HCT116 (cell line): Measurements from ENCODE around the gene NUDT2. TPM values are rescaled to one million over a fixed set of nuclear protein-coding genes. Genes with fewer than 3 reads are reported as not detected.
"Not testable (repeated sequence)": the region's sequence is repeated elsewhere in the genome, so short reads cannot be mapped to it uniquely, and the experiment has no call there.

Experiments
- ATAC-seq: fragments of 200-7000 bp; cut with Tn5 transposase; 2 replicates; pipeline ENCODE4 v1.9.1; 2020; ENCODE audit warnings: mild to moderate bottlenecking, moderate library complexity
- BruUV-seq: library from RNA; stranded (reverse); fragments of 400-500 nt; replicated peaks from 2 replicates; lab custom pipeline; 2021; lab: Mats Ljungman, UMichigan
- CTCF ChIA-PET: fragments of 300-600 bp; sonication (Branson Sonifier 250); formaldehyde crosslinking; loops from one replicate; lab custom pipeline; 2021; ENCODE audit warnings: antibody characterized with exemption; lab: Charles Lee
- POLR2A ChIA-PET: fragments of 300-600, 350-600 bp; sonication (Branson Sonifier 250); formaldehyde crosslinking; loops from one replicate; lab custom pipeline; 2021; ENCODE audit warnings: antibody characterized with exemption; lab: Charles Lee
- RAD21 ChIA-PET, 2 experiments: fragments of 300-600 bp; sonication (Branson Sonifier 250); formaldehyde crosslinking; loops; one replicate each; lab custom pipeline; 2023; ENCODE audit warnings: low total read pairs in 2 of 2; ENCODE audit not compliant: uncharacterized antibody in 2 of 2, unreplicated experiment in 2 of 2, low non-redundant PET in 1 of 2; lab: Charles Lee
- DNase-seq: peaks from one replicate; pipeline ENCODE4 v3.0.0-alpha.2; 2010; ENCODE audit warnings: low read depth, low spot score
- H2AFZ ChIP-seq: fragments of 200-600 bp; shearing (Covaris generic), sonication (generic); 2 replicates; pipeline ENCODE4 v1.6.1; 2017; ENCODE audit warnings: low read depth, mixed run types, mixed read lengths, antibody characterized with exemption, low read length; ENCODE audit not compliant: poor library complexity, severe bottlenecking
- H3K27ac ChIP-seq: 2 replicates; pipeline ENCODE4 v1.5.1; 2012; ENCODE audit warnings: low read depth, low read length
- H3K27me3 ChIP-seq: fragments of 200-600 bp; sonication (generic); 2 replicates; pipeline ENCODE4 v1.6.1; 2016; ENCODE audit warnings: mixed run types, low read length, mixed read lengths; ENCODE audit not compliant: insufficient read depth
- H3K36me3 ChIP-seq, 2 experiments: fragments of 200-500 bp in 1 of 2; fragments of 200-600 bp in 1 of 2; sonication (Bioruptor generic) in 1 of 2; sonication (generic) in 1 of 2; 2 replicates each; pipeline versions ENCODE4 v1.5.1 to v1.6.1; 2014 to 2016; ENCODE audit warnings: low read length in 2 of 2, inconsistent platforms in 1 of 2, mixed read lengths in 1 of 2, mixed run types in 1 of 2; ENCODE audit not compliant: insufficient read depth in 2 of 2, control insufficient read depth in 1 of 2
- H3K4me1 ChIP-seq, 2 experiments: fragments of 200-600 bp in 1 of 2; sonication (generic) in 1 of 2; 2 replicates each; pipeline versions ENCODE4 v1.5.1 to v1.6.1; 2012 to 2017; ENCODE audit warnings: low read length in 2 of 2, inconsistent platforms in 1 of 2, mild to moderate bottlenecking in 1 of 2, mixed read lengths in 1 of 2, mixed run types in 1 of 2, moderate library complexity in 1 of 2; ENCODE audit not compliant: insufficient read depth in 2 of 2, control insufficient read depth in 1 of 2
- H3K4me2 ChIP-seq: fragments of 200-600 bp; sonication (generic); 2 replicates; pipeline ENCODE4 v1.6.1; 2017; ENCODE audit warnings: mixed run types, low read length, mixed read lengths
- H3K4me3 ChIP-seq, 2 experiments: fragments of 200-600 bp in 1 of 2; sonication (generic) in 1 of 2; replicated peaks in 1 of 2; 2 replicates each; pipeline ENCODE4 v1.5.1; 2011 to 2016; ENCODE audit warnings: low read length in 2 of 2, control low read depth in 1 of 2, low read depth in 1 of 2, mild to moderate bottlenecking in 1 of 2, mixed read lengths in 1 of 2, mixed run types in 1 of 2
- H3K79me2 ChIP-seq: fragments of 200-600 bp; sonication (generic); 2 replicates; pipeline ENCODE4 v1.6.1; 2017; ENCODE audit warnings: mild to moderate bottlenecking, mixed run types, low read length, moderate library complexity, mixed read lengths; ENCODE audit not compliant: insufficient read depth
- H3K9ac ChIP-seq: fragments of 200-600 bp; sonication (generic); 2 replicates; pipeline ENCODE4 v1.6.1; 2016; ENCODE audit warnings: low read length, mixed read lengths
- H3K9me2 ChIP-seq: fragments of 200-600 bp; sonication (generic), shearing (Covaris generic); 2 replicates; pipeline ENCODE4 v1.6.1; 2017; ENCODE audit warnings: mixed run types, mild to moderate bottlenecking, moderate library complexity; ENCODE audit not compliant: insufficient read depth
- H3K9me3 ChIP-seq, 2 experiments: fragments of 200-500 bp in 1 of 2; fragments of 200-600 bp in 1 of 2; sonication (Bioruptor generic) in 1 of 2; sonication (generic) in 1 of 2; 2 replicates each; pipeline ENCODE4 v1.6.1; 2014 to 2017; ENCODE audit warnings: low read length in 2 of 2, mixed read lengths in 2 of 2, inconsistent platforms in 1 of 2, low read depth in 1 of 2, mild to moderate bottlenecking in 1 of 2, mixed run types in 1 of 2, moderate library complexity in 1 of 2; ENCODE audit not compliant: control insufficient read depth in 1 of 2, insufficient read depth in 1 of 2
- H4K20me1 ChIP-seq: fragments of 200-600 bp; sonication (generic), shearing (Covaris generic); 2 replicates; pipeline ENCODE4 v1.6.1; 2017; ENCODE audit warnings: mixed run types, mild to moderate bottlenecking, moderate library complexity; ENCODE audit not compliant: insufficient read depth
- RAD21 ChIP-seq: IDR thresholded peaks from 2 replicates; pipeline ENCODE4 v1.6.1; 2012; ENCODE audit warnings: low read depth, mild to moderate bottlenecking
- intact Hi-C: fragments of 100-400 bp; cut with micrococcal nuclease; formaldehyde crosslinking; loops from 2 replicates; pipeline ENCODE4 v1.10.0; 2022
- total RNA-seq: library from RNA; stranded (reverse); gene quantifications from one replicate; pipeline ENCODE4 v1.2.1, GENCODE V29; 2021; ENCODE audit not compliant: unreplicated experiment

The NUDT2 gene
- total RNA-seq, 1 experiment from 2014 or later = 39.3 TPM

DNA sequence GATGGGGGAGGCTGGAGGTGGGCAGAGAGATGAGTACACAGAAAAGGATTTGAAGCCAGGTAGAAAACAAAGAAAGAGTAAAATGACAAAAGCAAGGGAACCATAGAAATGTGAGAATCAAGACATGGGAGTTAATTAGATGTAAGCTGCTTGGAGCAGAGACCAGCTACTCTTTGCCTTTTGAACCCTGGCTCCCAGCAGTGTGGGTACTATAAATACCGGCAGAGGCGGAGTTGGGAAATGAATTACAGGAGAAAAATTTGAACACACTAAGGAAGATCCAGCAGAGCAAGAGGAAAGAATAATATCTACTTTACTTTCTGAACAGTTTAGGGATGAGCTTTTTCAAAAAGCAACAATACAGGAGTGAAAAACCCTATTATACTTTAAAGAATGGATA lies 36.8 kb upstream of the NUDT2 start:
- H4K20me1 ChIP-seq = no peaks in the 10 kb centered on the region
- POLR2A ChIA-PET = no interaction called here
- intact Hi-C loops = no loop called here
- H3K79me2 ChIP-seq = no peaks in the 10 kb centered on the region
- H3K4me1 ChIP-seq = no peaks in the 10 kb centered on the region
- no peaks in the 10 kb centered on the region for H3K36me3 ChIP-seq
- H3K4me3 ChIP-seq = no peak overlapping the region
- no peak for DNase-seq
- no peak overlapping the region for H3K9ac ChIP-seq
- TF ChIP-seq RAD21 = no peak
- no TSS peak for BruUV-seq
- ATAC-seq = no peak
- H3K27ac ChIP-seq = no peak overlapping the region
- H3K4me2 ChIP-seq = no peak overlapping the region
- H3K9me2 ChIP-seq = no peaks in the 10 kb centered on the region
- CTCF ChIA-PET = no interaction called here
- RAD21 ChIA-PET = no interaction called here
- H3K9me3 ChIP-seq = no peaks in the 10 kb centered on the region
- H2AFZ ChIP-seq = no peak overlapping the region
- no peaks in the 10 kb centered on the region for H3K27me3 ChIP-seq

- H4K20me1 ChIP-seq, H3K36me3 ChIP-seq, POLR2A ChIA-PET, H3K79me2 ChIP-seq, H3K9ac ChIP-seq, CTCF ChIA-PET, H3K27ac ChIP-seq, H3K27me3 ChIP-seq, H3K4me2 ChIP-seq, H2AFZ ChIP-seq, intact Hi-C loops, H3K4me3 ChIP-seq, RAD21 ChIA-PET, H3K9me2 ChIP-seq, DNase-seq, BruUV-seq, H3K9me3 ChIP-seq, H3K4me1 ChIP-seq, ATAC-seq: not testable (repeated sequence)
Measured at GRCh38 chr9:34301064-34301463, 28.3 kb upstream of the NUDT2 start.

DNA sequence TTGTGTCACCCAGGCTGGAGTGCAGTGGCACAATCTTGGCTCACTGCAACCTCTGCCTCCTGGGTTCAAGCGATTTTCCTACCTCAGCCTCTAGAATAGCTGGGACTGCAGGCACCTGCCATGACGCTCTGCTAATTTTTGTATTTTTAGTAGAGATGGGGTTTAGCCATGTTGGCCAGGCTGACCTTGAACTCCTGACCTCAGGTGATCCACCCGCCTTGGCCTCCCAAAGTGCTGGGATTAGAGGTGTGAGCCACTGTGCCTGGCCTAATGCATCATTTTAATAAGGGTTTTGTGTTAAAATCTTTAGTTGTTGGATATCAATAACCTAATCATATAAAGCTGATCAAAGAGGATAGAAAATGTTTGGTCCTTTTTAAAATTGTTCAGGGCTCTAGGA lies 21.1 kb upstream of the NUDT2 start:
- H3K9ac ChIP-seq, H3K36me3 ChIP-seq, RAD21 ChIA-PET, H3K4me3 ChIP-seq, intact Hi-C loops, H4K20me1 ChIP-seq, H3K4me1 ChIP-seq, H3K27ac ChIP-seq, BruUV-seq, H3K79me2 ChIP-seq, H2AFZ ChIP-seq, ATAC-seq, H3K9me2 ChIP-seq, CTCF ChIA-PET, DNase-seq, H3K4me2 ChIP-seq, H3K27me3 ChIP-seq, POLR2A ChIA-PET, H3K9me3 ChIP-seq: not testable (repeated sequence)
